CD14-positive monocyte (primary cell): Measurements from ENCODE around the gene AQP6. TPM values are rescaled to one million over a fixed set of nuclear protein-coding genes. Genes with fewer than 3 reads are reported as not detected.

Experiments used
- DNase-seq, 3 donors: peaks; one replicate each; pipeline ENCODE4 v3.0.0-alpha.2; 2011 to 2022
- H2AFZ ChIP-seq: 2 replicates; pipeline ENCODE4 v1.6.0; 2012; ENCODE audit warnings: mild to moderate bottlenecking, low read depth, low read length, inconsistent platforms; ENCODE audit not compliant: insufficient read depth, poor library complexity, severe bottlenecking
- H3K27ac ChIP-seq, 2 donors: 1 replicate in 1 of 2; 2 replicates in 1 of 2; pipeline ENCODE4 v1.5.1; 2012 to 2013; ENCODE audit warnings: low read length in 2 of 2, control low read depth in 1 of 2, inconsistent platforms in 1 of 2, low read depth in 1 of 2, mild to moderate bottlenecking in 1 of 2
- H3K27me3 ChIP-seq, 2 donors: one replicate each; pipeline versions ENCODE4 v1.6.0 to v1.6.1; 2011 to 2013; ENCODE audit warnings: low read length in 2 of 2; ENCODE audit not compliant: control insufficient read depth in 2 of 2, insufficient read depth in 2 of 2
- H3K36me3 ChIP-seq, 2 donors: replicated peaks in 1 of 2; 1 replicate in 1 of 2; 2 replicates in 1 of 2; pipeline versions ENCODE4 v1.5.1 to v1.6.1; 2012 to 2013; ENCODE audit warnings: low read length in 2 of 2, control low read depth in 1 of 2, inconsistent platforms in 1 of 2, mild to moderate bottlenecking in 1 of 2; ENCODE audit not compliant: insufficient read depth in 2 of 2, control insufficient read depth in 1 of 2
- H3K4me1 ChIP-seq, 2 donors: 1 replicate in 1 of 2; 2 replicates in 1 of 2; pipeline versions ENCODE4 v1.5.1 to v1.6.1; 2012 to 2013; ENCODE audit warnings: low read length in 2 of 2, control low read depth in 1 of 2, inconsistent platforms in 1 of 2, mild to moderate bottlenecking in 1 of 2, moderate library complexity in 1 of 2; ENCODE audit not compliant: insufficient read depth in 2 of 2, control insufficient read depth in 1 of 2
- H3K4me2 ChIP-seq: replicated peaks from 2 replicates; pipeline ENCODE3; 2012; ENCODE audit warnings: low read length, moderate library complexity, mild to moderate bottlenecking; ENCODE audit not compliant: poor library complexity, severe bottlenecking; ENCODE audit errors: extremely low read depth
- H3K4me3 ChIP-seq, 3 experiments: fragments of 200-600 bp in 1 of 3; sonication (generic) in 1 of 3; replicated peaks in 1 of 3; 1 replicate in 2 of 3; 2 replicates in 1 of 3; pipeline ENCODE4 v1.5.1; 2011 to 2013; ENCODE audit warnings: low read length in 3 of 3, mild to moderate bottlenecking in 3 of 3, control low read depth in 2 of 3, low read depth in 2 of 3, inconsistent platforms in 1 of 3, moderate library complexity in 1 of 3
- H3K79me2 ChIP-seq: 2 replicates; pipeline ENCODE4 v1.6.0; 2012; ENCODE audit warnings: mild to moderate bottlenecking, control low read depth, inconsistent platforms, low read length, moderate library complexity; ENCODE audit not compliant: insufficient read depth
- H3K9ac ChIP-seq: 2 replicates; pipeline ENCODE4 v1.6.0; 2017; ENCODE audit warnings: low read length, mild to moderate bottlenecking; ENCODE audit not compliant: insufficient read depth, poor library complexity, severe bottlenecking
- H3K9me3 ChIP-seq, 2 donors: replicated peaks in 1 of 2; 1 replicate in 1 of 2; 2 replicates in 1 of 2; pipeline versions ENCODE4 v1.5.1 to v1.6.1; 2012 to 2013; ENCODE audit warnings: low read length in 2 of 2, control low read depth in 1 of 2; ENCODE audit not compliant: control insufficient read depth in 1 of 2, insufficient read depth in 1 of 2
- H4K20me1 ChIP-seq: 2 replicates; pipeline ENCODE4 v1.6.0; 2012; ENCODE audit warnings: mild to moderate bottlenecking, low read length, control low read depth, moderate library complexity; ENCODE audit not compliant: insufficient read depth
- H3K27ac Mint-ChIP-seq, 7 donors: one replicate each; pipeline ENCODE4 v1.8.0; 2020; ENCODE audit warnings: mild to moderate bottlenecking in 7 of 7, mixed read lengths in 7 of 7, moderate library complexity in 6 of 7, inconsistent platforms in 2 of 7
- H3K27me3 Mint-ChIP-seq, 3 donors: one replicate each; pipeline ENCODE4 v1.8.0; 2021 to 2022; ENCODE audit warnings: low read depth in 3 of 3, mild to moderate bottlenecking in 3 of 3, mixed read lengths in 3 of 3, moderate library complexity in 3 of 3, inconsistent platforms in 1 of 3
- H3K36me3 Mint-ChIP-seq, 2 donors: one replicate each; pipeline ENCODE4 v1.8.0; 2020; ENCODE audit warnings: mixed read lengths in 2 of 2, inconsistent platforms in 1 of 2, mild to moderate bottlenecking in 1 of 2
- H3K4me1 Mint-ChIP-seq: one replicate; pipeline ENCODE4 v1.8.0; 2020; ENCODE audit warnings: mild to moderate bottlenecking, mixed read lengths
- H3K4me3 Mint-ChIP-seq, 2 donors: one replicate each; pipeline ENCODE4 v1.8.0; 2020; ENCODE audit warnings: mild to moderate bottlenecking in 2 of 2, mixed read lengths in 2 of 2, moderate library complexity in 1 of 2
- H3K9me3 Mint-ChIP-seq, 7 donors: one replicate each; pipeline ENCODE4 v1.8.0; 2020 to 2022; ENCODE audit warnings: mixed read lengths in 7 of 7, mild to moderate bottlenecking in 6 of 7, moderate library complexity in 6 of 7, inconsistent platforms in 2 of 7
- WGBS: methylation state at CpG from one replicate; pipeline ENCODE4 v1.1.5; 2013; ENCODE audit warnings: missing lambda C conversion rate; ENCODE audit not compliant: insufficient coverage; 5-methylcytosine and 5-hydroxymethylcytosine counted together
- intact Hi-C, 2 donors: fragments of 100-400 bp; cut with micrococcal nuclease; formaldehyde crosslinking; loops; one replicate each; pipeline versions ENCODE4 v1.15.0 to v1.15.1; 2023
- polyA plus RNA-seq, 3 donors: library from polyadenylated mRNA; depleted of rRNA in 1 of 3; unstranded in 2 of 3; stranded (reverse) in 1 of 3; fragments of 300-500 nt in 2 of 3; fragments of >200 nt in 1 of 3; fragmentation: Illumina TruSeq in 2 of 3; gene quantifications; 1 replicate in 2 of 3; 2 replicates in 1 of 3; pipeline ENCODE4 v1.2.3, GENCODE V29; 2012 to 2021
- TF ChIP-seq, protein P1 (sequence below): fragments of 200-600 bp; IDR thresholded peaks from one replicate; pipeline ENCODE4 v1.8.0; 2022; ENCODE audit warnings: antibody characterized with exemption, mild to moderate bottlenecking

AQP6 gene
- polyA plus RNA-seq, 3 donors, result 0.04 TPM; not detected in 2

DNA sequence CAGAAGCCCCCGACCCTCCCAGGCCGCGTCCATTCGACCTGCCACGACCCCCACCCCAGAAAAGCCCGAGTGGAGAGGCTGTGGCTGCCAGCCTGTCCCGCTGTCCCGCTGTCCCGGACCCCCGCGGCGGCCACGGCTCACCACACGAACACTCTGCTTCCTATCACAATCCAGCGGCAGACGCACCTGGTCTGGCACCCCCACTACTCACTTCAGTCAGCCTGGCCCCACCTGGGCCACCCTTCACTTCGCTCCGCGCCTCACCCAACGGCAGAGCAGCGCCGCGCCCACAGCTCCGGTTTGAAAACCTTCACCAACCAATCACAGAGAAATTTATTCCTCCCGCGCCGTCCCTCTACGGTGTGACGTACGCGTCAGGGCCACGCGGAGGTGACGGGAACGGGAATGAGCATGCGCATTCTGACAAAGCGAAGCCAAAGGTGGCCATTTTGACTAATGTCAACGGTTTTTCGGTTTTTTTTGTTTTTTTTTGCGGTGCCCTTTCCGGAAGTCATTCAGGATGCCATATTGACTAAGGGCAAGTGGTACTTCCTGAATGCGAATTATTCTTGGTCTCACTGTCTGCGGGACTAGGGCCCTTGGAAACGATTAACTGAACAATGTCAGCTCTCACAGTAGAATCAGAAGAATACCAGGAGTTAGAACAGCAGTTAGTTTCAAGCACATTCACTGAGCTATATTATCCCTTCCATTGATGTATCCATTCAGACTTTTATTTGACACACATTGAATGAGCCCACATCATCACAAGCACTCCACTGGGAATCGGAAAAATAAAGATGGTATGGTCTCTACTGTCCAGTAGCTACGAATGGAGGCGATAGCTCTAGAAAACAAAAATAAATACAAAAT is 52.7 kb downstream of the AQP6 start, which contains the start of gene RACGAP1:
Gene RACGAP1, minus strand, starts transcription at position 308 of the 873 bp plus-strand sequence. CDS start 8,779 bp downstream, outside the sequence.
- Histone ChIP-seq H3K36me3 (peaks cover 6 to 16% of the 10 kb centered on the region in 2 donors), H3K27me3 (no peaks in the 10 kb centered on the region), H2AFZ (peak within 1 kb of the TSS; percentile 80), H3K79me2 (peaks cover 50% of the 10 kb centered on the region), H3K9me3 (no peaks in the 10 kb centered on the region), H3K27ac (peak within 1 kb of the TSS; percentile 0 to 69), H3K4me3 (peak within 1 kb of the TSS; percentile 66 to 91 (median 82)), H3K9ac (peak within 1 kb of the TSS; percentile 60), H3K4me2 (peak within 1 kb of the TSS; percentile 82), H3K4me1 (peaks cover 14% of the 10 kb centered on the region in 2 donors), H4K20me1 (no peaks in the 10 kb centered on the region)
- Mint-ChIP-seq H3K4me3 (peak within 1 kb of the TSS; percentile 99 to 100), H3K9me3 (no peaks in the 10 kb centered on the region), H3K36me3 (peaks cover 18 to 26% of the 10 kb centered on the region in 2 donors), H3K27me3 (peaks cover 0 to 2% (median 0%) of the 10 kb centered on the region in 3 donors), H3K27ac (peak within 1 kb of the TSS; percentile 94 to 98 (median 95)), H3K4me1 (peaks cover 31% of the 10 kb centered on the region)
- peak; percentile 98 to 100 (median 99) for DNase-seq
- TF ChIP-seq, protein P1, sequence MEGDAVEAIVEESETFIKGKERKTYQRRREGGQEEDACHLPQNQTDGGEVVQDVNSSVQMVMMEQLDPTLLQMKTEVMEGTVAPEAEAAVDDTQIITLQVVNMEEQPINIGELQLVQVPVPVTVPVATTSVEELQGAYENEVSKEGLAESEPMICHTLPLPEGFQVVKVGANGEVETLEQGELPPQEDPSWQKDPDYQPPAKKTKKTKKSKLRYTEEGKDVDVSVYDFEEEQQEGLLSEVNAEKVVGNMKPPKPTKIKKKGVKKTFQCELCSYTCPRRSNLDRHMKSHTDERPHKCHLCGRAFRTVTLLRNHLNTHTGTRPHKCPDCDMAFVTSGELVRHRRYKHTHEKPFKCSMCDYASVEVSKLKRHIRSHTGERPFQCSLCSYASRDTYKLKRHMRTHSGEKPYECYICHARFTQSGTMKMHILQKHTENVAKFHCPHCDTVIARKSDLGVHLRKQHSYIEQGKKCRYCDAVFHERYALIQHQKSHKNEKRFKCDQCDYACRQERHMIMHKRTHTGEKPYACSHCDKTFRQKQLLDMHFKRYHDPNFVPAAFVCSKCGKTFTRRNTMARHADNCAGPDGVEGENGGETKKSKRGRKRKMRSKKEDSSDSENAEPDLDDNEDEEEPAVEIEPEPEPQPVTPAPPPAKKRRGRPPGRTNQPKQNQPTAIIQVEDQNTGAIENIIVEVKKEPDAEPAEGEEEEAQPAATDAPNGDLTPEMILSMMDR, result no peak
- under 1% methylated on average over 44 of the region's 47 CpGs for WGBS
- intact Hi-C loops, result no loop called here

DNA sequence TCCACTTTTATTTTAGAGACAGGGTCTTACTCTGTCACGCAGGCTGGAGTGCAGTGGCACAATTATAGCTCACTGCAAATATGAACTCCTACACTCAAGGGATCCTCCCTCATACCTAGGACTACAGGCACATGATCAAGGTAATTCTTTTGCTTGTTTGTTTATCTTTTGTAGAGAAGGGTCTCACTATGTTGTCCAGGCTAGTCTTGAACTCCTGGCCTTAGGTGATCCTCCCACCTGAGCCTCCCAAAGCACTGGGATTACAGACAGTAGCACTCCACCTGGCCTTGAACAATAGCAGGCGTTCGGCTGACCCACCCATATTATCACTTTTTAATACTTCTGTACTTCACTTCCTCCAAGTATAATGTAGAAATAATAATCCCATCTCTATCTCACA is 53.9 kb downstream of the AQP6 start:
- H2AFZ ChIP-seq, result no peak overlapping the region
- H3K4me2 ChIP-seq, result no peak overlapping the region
- H3K27ac Mint-ChIP-seq, result peak overlapping the region in 1 of 7 donors; percentile 35
- peaks cover 0 to 2% (median 0%) of the 10 kb centered on the region in 3 donors for H3K27me3 Mint-ChIP-seq
- WGBS, result 100% methylated on average over 1 of the region's 3 CpGs
- H3K9me3 Mint-ChIP-seq, result no peaks in the 10 kb centered on the region
- H3K79me2 ChIP-seq, result peaks cover 37% of the 10 kb centered on the region
- TF ChIP-seq, protein P1, result no peak
- no peak overlapping the region for H3K4me3 ChIP-seq
- H3K9me3 ChIP-seq, result no peaks in the 10 kb centered on the region
- H3K9ac ChIP-seq, result no peak overlapping the region
- H3K27me3 ChIP-seq, result no peaks in the 10 kb centered on the region
- no peaks in the 10 kb centered on the region for H4K20me1 ChIP-seq
- H3K4me1 Mint-ChIP-seq, result peaks cover 34% of the 10 kb centered on the region
- intact Hi-C loops, result no loop called here
- peaks cover 14% of the 10 kb centered on the region in 2 donors for H3K4me1 ChIP-seq
- H3K36me3 ChIP-seq, result peaks cover 4 to 16% of the 10 kb centered on the region in 2 donors
- DNase-seq, result no peak
- no peak overlapping the region for H3K4me3 Mint-ChIP-seq
- peaks cover 18 to 33% of the 10 kb centered on the region in 2 donors for H3K36me3 Mint-ChIP-seq
- no peak overlapping the region for H3K27ac ChIP-seq

Other genes starting within 250 kb of the AQP6 start
- 1,000 to 10,000 TPM in 2 of 3 donors, 100 to 1,000 TPM in 1; 315 to 1,453 (median 1,396) TPM for gene TMBIM6, start 231.4 kb upstream of the AQP6 start, polyA plus RNA-seq
- 10 to 100 TPM in 1 of 3 donors, 1 to 10 TPM in 2; 3.7 to 14.9 (median 6.8) TPM for gene NCKAP5L, start 144.5 kb upstream of the AQP6 start, polyA plus RNA-seq
- gene BCDIN3D, start 129.8 kb upstream of the AQP6 start, polyA plus RNA-seq, result 1 to 10 TPM in 2 of 3 donors, under 1 TPM in 1; 0.71 to 1.2 (median 1.0) TPM
- not detected for gene FAIM2, start 69.0 kb upstream of the AQP6 start, polyA plus RNA-seq
- gene AQP2, start 22.2 kb upstream of the AQP6 start, polyA plus RNA-seq, result not detected
- not detected for gene AQP5, start 11.1 kb upstream of the AQP6 start, polyA plus RNA-seq
- 1 to 10 TPM; 3.1 to 5.4 (median 3.6) TPM for gene RACGAP1, start 52.5 kb downstream of the AQP6 start, polyA plus RNA-seq
- not detected for gene ASIC1, start 84.6 kb downstream of the AQP6 start, polyA plus RNA-seq
- 10 to 100 TPM in 1 of 3 donors, 1 to 10 TPM in 2; 3.7 to 41.9 (median 7.8) TPM for gene SMARCD1, start 112.4 kb downstream of the AQP6 start, polyA plus RNA-seq
- gene GPD1, start 131.1 kb downstream of the AQP6 start, polyA plus RNA-seq, result under 1 TPM in 1 of 3 donors, not detected in 2; 0.08 TPM
- gene COX14, start 139.3 kb downstream of the AQP6 start, polyA plus RNA-seq, result 100 to 1,000 TPM in 2 of 3 donors, 10 to 100 TPM in 1; 63.8 to 257 (median 231) TPM
- gene CERS5, start 194.4 kb downstream of the AQP6 start, polyA plus RNA-seq, result 10 to 100 TPM; 30.6 to 44.4 (median 38.7) TPM